Measurements from ENCODE around the gene PRKG2.
A peak's percentile ranks its signal among the peaks of the same experiment; 100 is the strongest.

The PRKG2 gene

GRCh38 chr4:81143183-81143582, 71.8 kb downstream of the PRKG2 start:
- Histone ChIP-seq H3K36me3 (no peaks in the 10 kb centered on the region), H3K4me1 (peaks cover 0 to 6% (median 0%) of the 10 kb centered on the region in 10 experiments; a peak in 1 of 20 replicates), H4K20me1 (no peaks in the 10 kb centered on the region), H3K4me2 (no peak overlapping the region), H3K4me3 (no peak overlapping the region), H3K9me3 (replicated peaks in 1 of 11) (no peaks in the 10 kb centered on the region), H3K27me3 (no peaks in the 10 kb centered on the region), H3K27ac (no peak overlapping the region), H3K9ac (no peak overlapping the region)
- no peak for TF ChIP-seq Cebpa-rat (IDR thresholded peaks at IDR 0.05)

- no peak for TF ChIP-seq Cebpa-rat (IDR thresholded peaks at IDR 0.05)
- Histone ChIP-seq H3K4me3 (no peak overlapping the region), H3K4me1 (peaks cover 0 to 6% (median 0%) of the 10 kb centered on the region in 10 experiments; a peak in 1 of 20 replicates), H3K27me3 (no peaks in the 10 kb centered on the region), H3K4me2 (no peak overlapping the region), H3K36me3 (no peaks in the 10 kb centered on the region), H3K27ac (no peak overlapping the region), H4K20me1 (no peaks in the 10 kb centered on the region), H3K9me3 (replicated peaks in 1 of 11) (no peaks in the 10 kb centered on the region), H3K9ac (no peak overlapping the region)
These were observed 72.3 kb downstream of the PRKG2 start for GRCh38 chr4:81142744-81143143.

- Histone ChIP-seq H3K27me3 (no peaks in the 10 kb centered on the region), H3K9me3 (replicated peaks in 1 of 11) (no peaks in the 10 kb centered on the region), H3K4me3 (no peak overlapping the region), H3K9ac (no peak overlapping the region), H3K4me1 (peaks cover 0 to 9% (median 0%) of the 10 kb centered on the region in 10 experiments; a peak in 1 of 20 replicates), H3K27ac (no peak overlapping the region), H4K20me1 (no peaks in the 10 kb centered on the region), H3K4me2 (no peak overlapping the region), H3K36me3 (no peaks in the 10 kb centered on the region)
- TF ChIP-seq Cebpa-rat (IDR thresholded peaks at IDR 0.05) = no peak
These were observed 77.1 kb downstream of the PRKG2 start for GRCh38 chr4:81137894-81138293.

- H4K20me1 ChIP-seq = no peaks in the 10 kb centered on the region
- H3K4me1 ChIP-seq = peaks cover 0 to 5% (median 0%) of the 10 kb centered on the region in 10 experiments; a peak in 1 of 20 replicates
- no peak overlapping the region for H3K4me2 ChIP-seq
- no peaks in the 10 kb centered on the region for H3K9me3 ChIP-seq (replicated peaks in 1 of 11)
- H3K27ac ChIP-seq = no peak overlapping the region
- no peak for TF ChIP-seq Cebpa-rat (IDR thresholded peaks at IDR 0.05)
- no peaks in the 10 kb centered on the region for H3K27me3 ChIP-seq
- H3K4me3 ChIP-seq = no peak overlapping the region
- no peaks in the 10 kb centered on the region for H3K36me3 ChIP-seq
- no peak overlapping the region for H3K9ac ChIP-seq
These were observed 77.6 kb downstream of the PRKG2 start for GRCh38 chr4:81137446-81137845.

- Histone ChIP-seq H3K36me3 (no peaks in the 10 kb centered on the region), H3K9ac (no peak overlapping the region), H3K4me3 (no peak overlapping the region), H3K9me3 (replicated peaks in 1 of 11) (no peaks in the 10 kb centered on the region), H3K27ac (no peak overlapping the region), H3K27me3 (no peaks in the 10 kb centered on the region), H3K4me1 (peaks cover 0 to 5% (median 0%) of the 10 kb centered on the region in 10 experiments; a peak in 1 of 20 replicates), H3K4me2 (no peak overlapping the region), H4K20me1 (no peaks in the 10 kb centered on the region)
- TF ChIP-seq Cebpa-rat (IDR thresholded peaks at IDR 0.05) = no peak
These were observed 78.7 kb downstream of the PRKG2 start for GRCh38 chr4:81136161-81136905.

- Histone ChIP-seq H3K4me2 (peak overlapping the region in 1 of 11 experiments; percentile 33; a peak in 1 of 22 replicates), H3K36me3 (no peaks in the 10 kb centered on the region), H3K27ac (no peak overlapping the region), H3K9me3 (replicated peaks in 1 of 11) (no peaks in the 10 kb centered on the region), H4K20me1 (no peaks in the 10 kb centered on the region), H3K4me1 (peaks cover 0 to 5% (median 0%) of the 10 kb centered on the region in 10 experiments; a peak in 1 of 20 replicates), H3K27me3 (no peaks in the 10 kb centered on the region), H3K4me3 (no peak overlapping the region), H3K9ac (no peak overlapping the region)
- TF ChIP-seq Cebpa-rat (IDR thresholded peaks at IDR 0.05) = no peak
These were observed 79.5 kb downstream of the PRKG2 start for GRCh38 chr4:81135501-81135900.

GRCh38 chr4:81131563-81131962, 83.5 kb downstream of the PRKG2 start:
- Histone ChIP-seq H3K27me3 (no peaks in the 10 kb centered on the region), H3K36me3 (no peaks in the 10 kb centered on the region), H3K4me1 (peaks cover 0 to 5% (median 0%) of the 10 kb centered on the region in 10 experiments; a peak in 1 of 20 replicates), H3K4me2 (no peak overlapping the region), H3K9ac (no peak overlapping the region), H3K27ac (no peak overlapping the region), H4K20me1 (no peaks in the 10 kb centered on the region), H3K9me3 (replicated peaks in 1 of 11) (no peaks in the 10 kb centered on the region), H3K4me3 (no peak overlapping the region)
- no peak for TF ChIP-seq Cebpa-rat (IDR thresholded peaks at IDR 0.05)

GRCh38 chr4:81131066-81131465, 84.0 kb downstream of the PRKG2 start:
- Histone ChIP-seq H3K27me3 (no peaks in the 10 kb centered on the region), H3K9ac (no peak overlapping the region), H3K4me3 (no peak overlapping the region), H3K27ac (no peak overlapping the region), H3K36me3 (no peaks in the 10 kb centered on the region), H3K9me3 (replicated peaks in 1 of 11) (no peaks in the 10 kb centered on the region), H4K20me1 (no peaks in the 10 kb centered on the region), H3K4me1 (peaks cover 0 to 5% (median 0%) of the 10 kb centered on the region in 10 experiments; a peak in 1 of 20 replicates), H3K4me2 (no peak overlapping the region)
- TF ChIP-seq Cebpa-rat (IDR thresholded peaks at IDR 0.05) = no peak

GRCh38 chr4:81130569-81130968, 84.5 kb downstream of the PRKG2 start:
- Histone ChIP-seq H3K27me3 (no peaks in the 10 kb centered on the region), H4K20me1 (no peaks in the 10 kb centered on the region), H3K4me2 (no peak overlapping the region), H3K4me1 (peaks cover 0 to 3% (median 0%) of the 10 kb centered on the region in 10 experiments; a peak in 1 of 20 replicates), H3K9me3 (replicated peaks in 1 of 11) (no peaks in the 10 kb centered on the region), H3K27ac (no peak overlapping the region), H3K4me3 (no peak overlapping the region), H3K36me3 (no peaks in the 10 kb centered on the region), H3K9ac (no peak overlapping the region)
- no peak for TF ChIP-seq Cebpa-rat (IDR thresholded peaks at IDR 0.05)

GRCh38 chr4:81120055-81120454, 95.0 kb downstream of the PRKG2 start:
- no peak for TF ChIP-seq Cebpa-rat (IDR thresholded peaks at IDR 0.05)

More at GRCh38 chr4:81120055-81120454, 95.0 kb downstream of the PRKG2 start:
- Histone ChIP-seq H3K36me3 (no peaks in the 10 kb centered on the region), H3K27me3 (no peaks in the 10 kb centered on the region), H3K9ac (no peak overlapping the region), H3K9me3 (replicated peaks in 1 of 11) (no peaks in the 10 kb centered on the region), H4K20me1 (no peaks in the 10 kb centered on the region), H3K4me1 (no peaks in the 10 kb centered on the region), H3K4me3 (no peak overlapping the region), H3K27ac (no peak overlapping the region), H3K4me2 (no peak overlapping the region)

Data from BLaER1 treated with 17β-estradiol and CSF1 and Interleukin-3, amounts not matched to agents 10 nM and 100 nM (cell line).